ENCODE data around the gene TRPC1. TPM values are rescaled to one million over a fixed set of nuclear protein-coding genes. Genes with fewer than 3 reads are reported as not detected.
"Not testable (repeated sequence)": the region's sequence is repeated elsewhere in the genome, so short reads cannot be mapped to it uniquely, and the experiment has no call there.

TRPC1 gene
- 16.7 and 18.3 TPM in 2 replicates for total RNA-seq (2014; rRNA removed; shearing (Covaris generic))

DNA sequence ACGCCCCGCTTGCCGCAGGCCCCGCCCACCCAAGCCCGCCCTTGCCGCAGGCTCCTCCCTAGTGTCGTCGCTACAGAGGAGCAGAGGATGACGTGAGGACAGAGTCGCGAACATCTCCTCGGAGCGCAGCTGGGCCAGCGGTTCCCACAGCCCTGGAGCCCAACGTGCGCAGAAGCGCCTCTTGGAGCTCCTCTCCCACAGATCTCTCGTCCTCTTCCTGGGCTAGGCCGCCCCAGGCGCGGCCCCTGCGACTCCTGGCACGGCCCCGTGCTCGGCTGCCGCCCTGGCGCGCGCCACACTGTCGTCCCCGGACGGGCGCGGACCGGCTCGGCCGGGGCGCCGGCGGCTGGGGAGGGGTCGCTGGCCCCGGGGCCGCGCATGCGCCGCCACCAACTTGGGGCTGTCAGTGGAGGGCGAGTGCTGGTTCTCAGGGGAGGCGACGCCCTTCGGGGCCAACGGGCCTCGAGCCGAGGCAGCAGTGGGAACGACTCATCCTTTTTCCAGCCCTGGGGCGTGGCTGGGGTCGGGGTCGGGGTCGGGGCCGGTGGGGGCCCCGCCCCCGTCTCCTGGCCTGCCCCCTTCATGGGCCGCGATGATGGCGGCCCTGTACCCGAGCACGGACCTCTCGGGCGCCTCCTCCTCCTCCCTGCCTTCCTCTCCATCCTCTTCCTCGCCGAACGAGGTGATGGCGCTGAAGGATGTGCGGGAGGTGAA lies at the start of gene TRPC1:
TRPC1 (plus strand) TSS at position 67 of the 714 bp plus-strand sequence; CDS start at position 593, 526 bp downstream.
- Histone ChIP-seq H3K27me3 (ENCODE audit: control insufficient read depth, insufficient read depth, low read length) (no peaks in the 10 kb centered on the region), H3K4me3 (ENCODE audit: insufficient read depth, low read depth, low read length) (peak within 1 kb of the TSS; percentile 90), H3K36me3 (replicated peaks; ENCODE audit: control insufficient read depth, insufficient read depth, low read length) (no peaks in the 10 kb centered on the region)
- peak; percentile 94 for DNase-seq

DNA sequence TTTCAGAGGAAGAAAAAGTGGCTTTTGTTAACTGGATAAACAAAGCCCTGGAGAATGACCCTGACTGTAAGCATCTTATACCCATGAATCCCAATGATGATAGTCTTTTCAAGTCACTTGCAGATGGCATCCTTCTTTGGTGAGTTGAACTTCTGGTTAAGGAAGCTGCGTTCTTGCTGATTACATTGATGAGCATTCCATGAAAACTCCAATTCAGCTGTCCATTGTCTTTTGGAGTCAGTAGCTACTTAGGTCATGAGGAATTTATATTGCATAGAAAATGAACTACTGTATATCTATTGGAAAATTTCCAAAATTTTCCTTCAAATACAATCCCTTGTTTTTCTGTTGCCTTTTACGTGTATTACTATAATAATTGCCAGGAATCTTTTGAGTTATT lies 47.7 kb upstream of the TRPC1 start:
- Histone ChIP-seq H3K27me3 (ENCODE audit: control insufficient read depth, insufficient read depth, low read length) (no peaks in the 10 kb centered on the region), H3K4me3 (ENCODE audit: insufficient read depth, low read depth, low read length) (no peak overlapping the region), H3K36me3 (replicated peaks; ENCODE audit: control insufficient read depth, insufficient read depth, low read length) (no peaks in the 10 kb centered on the region)
- DNase-seq: no peak

DNA sequence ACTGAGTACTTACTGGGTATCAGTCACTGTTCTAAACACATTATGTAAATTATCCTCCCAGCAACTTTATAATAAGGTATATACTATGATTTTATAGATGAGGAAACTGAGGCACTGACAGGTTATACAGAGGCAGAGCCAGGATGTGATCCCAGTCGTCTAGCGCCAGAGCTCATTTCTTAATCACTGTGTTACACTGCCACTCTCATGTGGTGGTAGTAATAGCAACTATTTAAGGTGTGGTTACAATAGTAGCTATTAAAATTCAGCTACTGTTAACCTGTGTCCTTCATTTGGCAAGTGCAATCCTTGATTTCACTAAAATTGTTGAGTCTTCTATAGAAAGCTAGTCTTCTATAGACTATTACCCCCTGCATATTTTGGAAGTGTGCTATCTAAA lies 43.1 kb upstream of the TRPC1 start:
- no peak for DNase-seq

DNA sequence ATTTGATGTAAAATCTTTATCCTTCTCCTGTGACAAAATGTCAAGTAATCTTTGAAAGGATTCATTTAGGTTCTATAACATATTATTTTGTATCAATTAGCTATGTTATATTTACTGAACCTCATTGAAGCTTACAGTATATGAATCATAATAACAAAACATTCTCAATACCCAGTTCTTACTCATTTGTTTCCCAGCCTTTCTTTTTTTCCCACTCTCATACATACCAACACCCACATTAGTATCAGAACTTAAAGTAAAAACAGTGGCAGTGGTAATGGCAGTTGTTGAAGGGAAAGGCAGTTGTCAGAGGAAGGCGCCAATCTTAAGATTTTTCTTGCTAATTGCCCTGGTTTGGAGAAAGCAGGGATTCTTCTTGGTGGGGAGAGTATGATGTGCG lies 33.2 kb upstream of the TRPC1 start:
- Histone ChIP-seq H3K4me3 (ENCODE audit: insufficient read depth, low read depth, low read length) (no peak overlapping the region), H3K36me3 (replicated peaks; ENCODE audit: control insufficient read depth, insufficient read depth, low read length) (no peaks in the 10 kb centered on the region), H3K27me3 (ENCODE audit: control insufficient read depth, insufficient read depth, low read length) (no peaks in the 10 kb centered on the region)
- DNase-seq: no peak

More for the DNA sequence above, 43.1 kb upstream of the TRPC1 start:
- Histone ChIP-seq H3K4me3 (ENCODE audit: insufficient read depth, low read depth, low read length) (no peak overlapping the region), H3K27me3 (ENCODE audit: control insufficient read depth, insufficient read depth, low read length) (no peaks in the 10 kb centered on the region), H3K36me3 (replicated peaks; ENCODE audit: control insufficient read depth, insufficient read depth, low read length) (no peaks in the 10 kb centered on the region; the same call in 1 of the 2 replicates)

DNA sequence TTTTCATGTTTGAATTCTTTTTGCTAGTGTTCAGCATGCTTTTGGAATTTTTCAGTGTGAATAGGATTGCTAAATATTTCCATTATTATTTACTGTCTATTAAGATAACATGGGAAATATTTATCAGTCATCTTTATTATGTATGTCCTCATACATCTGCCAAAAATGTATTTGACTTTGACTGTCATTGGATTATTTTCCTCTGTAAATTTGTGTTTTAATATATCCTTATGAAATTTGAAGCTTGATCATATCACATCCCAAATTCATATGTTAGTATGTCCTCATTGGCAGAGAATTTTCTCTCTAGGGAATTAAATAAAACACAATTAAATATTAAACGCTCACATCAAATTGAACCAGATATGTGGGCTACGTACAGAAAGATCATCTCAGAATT lies 32.3 kb upstream of the TRPC1 start:
- H3K4me3 ChIP-seq (ENCODE audit: insufficient read depth, low read depth, low read length): no peak overlapping the region
- no peak for DNase-seq
- H3K36me3 ChIP-seq (replicated peaks; ENCODE audit: control insufficient read depth, insufficient read depth, low read length): no peaks in the 10 kb centered on the region
- no peaks in the 10 kb centered on the region for H3K27me3 ChIP-seq (ENCODE audit: control insufficient read depth, insufficient read depth, low read length)

DNA sequence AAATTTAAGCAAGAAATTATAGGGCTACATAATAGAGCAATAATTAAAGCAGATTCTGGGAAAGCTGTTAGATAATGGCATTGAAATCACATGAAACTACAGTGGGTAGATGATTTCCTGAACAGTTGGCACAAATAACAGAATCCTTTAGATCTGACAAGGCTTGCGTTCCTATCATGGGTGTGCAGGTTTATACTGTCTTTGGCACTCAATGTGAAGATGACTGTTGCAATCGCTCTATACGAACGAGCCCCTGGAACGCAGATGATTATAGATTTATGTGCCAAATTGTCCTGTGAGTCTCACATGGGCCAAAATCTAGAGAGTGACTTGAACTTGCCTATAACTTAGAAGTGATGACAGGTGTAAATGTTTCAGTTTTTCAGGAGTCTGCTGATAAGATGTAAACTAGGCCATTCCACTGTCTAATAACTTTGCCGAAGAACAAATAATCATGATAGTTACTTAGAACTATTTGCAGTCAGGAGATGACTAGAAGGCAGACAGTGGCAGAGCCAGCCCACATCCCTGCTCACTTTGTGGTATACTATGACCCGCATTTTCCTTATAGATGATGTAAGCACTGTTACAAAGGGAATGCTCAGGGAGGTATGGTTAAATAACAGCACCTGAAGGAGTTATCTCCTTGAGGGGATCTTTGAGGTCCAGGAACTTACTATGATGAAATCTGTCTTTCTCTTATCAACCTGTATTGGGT lies 30.5 kb upstream of the TRPC1 start:
- H3K27me3 ChIP-seq (ENCODE audit: control insufficient read depth, insufficient read depth, low read length): no peaks in the 10 kb centered on the region
- no peaks in the 10 kb centered on the region for H3K36me3 ChIP-seq (replicated peaks; ENCODE audit: control insufficient read depth, insufficient read depth, low read length)
- no peak overlapping the region for H3K4me3 ChIP-seq (ENCODE audit: insufficient read depth, low read depth, low read length)
- no peak for DNase-seq

DNA sequence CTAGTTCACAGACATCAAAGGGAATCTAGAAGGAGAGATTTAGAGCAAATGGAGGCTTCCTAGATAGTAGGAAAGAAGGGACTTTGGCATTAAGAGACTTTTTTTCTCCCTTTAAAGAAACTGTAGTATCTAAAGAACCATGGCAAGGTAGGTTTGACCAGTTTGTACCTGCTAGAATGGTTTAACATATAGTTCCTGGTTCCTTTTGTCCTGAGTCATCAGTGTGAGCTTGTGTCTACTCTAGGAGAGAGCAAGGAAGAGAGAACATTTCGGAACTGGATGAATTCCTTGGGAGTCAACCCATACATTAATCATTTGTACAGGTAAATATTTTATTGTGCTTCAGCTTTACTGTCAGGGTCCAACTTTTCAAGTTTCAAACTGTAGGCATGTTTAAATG lies 29.6 kb upstream of the TRPC1 start:
- Histone ChIP-seq H3K4me3 (ENCODE audit: insufficient read depth, low read depth, low read length) (no peak overlapping the region), H3K27me3 (ENCODE audit: control insufficient read depth, insufficient read depth, low read length) (no peaks in the 10 kb centered on the region)

DNA sequence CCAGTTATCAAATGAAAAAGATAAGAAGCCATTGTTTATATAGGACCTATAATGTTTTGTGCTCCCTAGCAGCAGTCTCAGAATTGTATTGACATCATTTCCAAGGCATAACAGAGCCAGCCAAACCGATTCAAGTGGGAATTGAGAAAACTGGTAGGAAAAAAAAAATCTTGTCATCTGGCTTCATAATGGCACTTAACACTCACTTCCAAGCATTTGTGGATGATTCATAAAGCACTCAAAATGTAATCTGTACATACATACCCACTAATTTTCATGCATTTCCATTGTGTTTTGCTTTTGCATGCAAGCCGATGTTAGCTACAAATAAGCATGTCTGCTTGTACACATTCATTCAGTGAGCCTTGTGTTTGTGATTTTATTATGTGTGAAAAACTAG lies 18.6 kb upstream of the TRPC1 start:
- Histone ChIP-seq H3K4me3 (ENCODE audit: insufficient read depth, low read depth, low read length) (no peak overlapping the region), H3K27me3 (ENCODE audit: control insufficient read depth, insufficient read depth, low read length) (no peaks in the 10 kb centered on the region), H3K36me3 (replicated peaks; ENCODE audit: control insufficient read depth, insufficient read depth, low read length) (no peaks in the 10 kb centered on the region)
- no peak for DNase-seq

More for the DNA sequence above, 29.6 kb upstream of the TRPC1 start:
- no peak for DNase-seq
- H3K36me3 ChIP-seq (replicated peaks; ENCODE audit: control insufficient read depth, insufficient read depth, low read length): no peaks in the 10 kb centered on the region

DNA sequence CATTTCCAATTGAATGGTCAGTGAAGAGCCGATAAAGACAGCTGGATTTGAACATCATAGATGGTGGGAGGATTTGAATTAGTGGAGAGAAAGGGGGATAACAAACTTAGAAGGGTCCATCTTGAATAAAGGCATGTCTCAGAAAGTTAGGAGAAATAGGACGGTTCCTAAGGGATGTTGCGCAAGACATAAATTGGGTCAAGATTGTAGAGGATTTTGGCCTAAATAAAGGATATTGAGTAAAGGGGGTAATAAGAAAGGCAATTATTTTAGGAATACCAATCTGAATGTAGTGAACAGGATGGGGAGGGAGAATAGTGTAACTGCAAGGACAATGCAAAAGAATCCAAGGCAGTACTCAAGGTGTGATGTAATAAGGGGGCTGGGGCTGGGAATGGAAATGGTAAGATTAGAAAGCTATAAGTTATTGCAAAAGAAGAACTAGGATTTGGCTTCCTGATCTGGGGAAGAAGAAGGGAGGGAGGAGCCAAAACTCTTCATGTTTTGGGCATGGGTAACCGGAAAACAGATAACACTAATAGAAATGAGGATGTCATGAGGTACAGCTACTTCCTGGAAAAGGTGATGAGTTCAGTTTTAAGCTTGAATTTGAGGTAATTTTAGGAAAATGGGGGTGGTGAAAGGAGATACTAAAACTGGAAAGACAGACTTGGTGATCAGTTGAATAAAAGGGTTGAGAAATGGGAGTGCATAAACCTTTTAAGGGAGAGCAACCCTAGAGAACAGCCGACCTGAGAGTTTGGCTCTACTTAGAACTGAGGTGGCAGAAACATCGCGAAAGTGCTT lies 17.3 kb upstream of the TRPC1 start:
- H3K27me3 ChIP-seq (ENCODE audit: control insufficient read depth, insufficient read depth, low read length): no peaks in the 10 kb centered on the region
- no peaks in the 10 kb centered on the region for H3K36me3 ChIP-seq (replicated peaks; ENCODE audit: control insufficient read depth, insufficient read depth, low read length)
- H3K4me3 ChIP-seq (ENCODE audit: insufficient read depth, low read depth, low read length): no peak overlapping the region
- no peak for DNase-seq

DNA sequence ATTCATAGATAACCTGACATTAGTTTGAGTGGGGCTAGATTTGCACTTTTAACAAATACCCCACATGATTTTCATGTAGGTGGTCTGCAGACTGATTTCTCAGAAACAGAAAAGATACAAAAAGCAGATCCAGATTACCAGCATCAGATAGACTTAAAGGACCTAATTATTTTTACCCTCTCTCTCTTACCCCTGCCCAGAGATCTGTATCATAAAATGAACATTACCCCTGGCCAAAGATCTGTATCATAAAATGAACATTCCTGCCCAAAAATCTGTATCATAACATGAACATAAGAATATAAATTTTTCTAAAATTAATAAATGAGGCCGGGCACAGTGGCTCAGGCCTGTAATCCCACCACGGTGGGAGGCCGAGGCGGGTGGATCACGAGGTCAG lies 14.6 kb upstream of the TRPC1 start:
- H3K4me3 ChIP-seq (ENCODE audit: insufficient read depth, low read depth, low read length): no peak overlapping the region
- H3K36me3 ChIP-seq (replicated peaks; ENCODE audit: control insufficient read depth, insufficient read depth, low read length): no peaks in the 10 kb centered on the region
- DNase-seq: no peak
- no peaks in the 10 kb centered on the region for H3K27me3 ChIP-seq (ENCODE audit: control insufficient read depth, insufficient read depth, low read length)

DNA sequence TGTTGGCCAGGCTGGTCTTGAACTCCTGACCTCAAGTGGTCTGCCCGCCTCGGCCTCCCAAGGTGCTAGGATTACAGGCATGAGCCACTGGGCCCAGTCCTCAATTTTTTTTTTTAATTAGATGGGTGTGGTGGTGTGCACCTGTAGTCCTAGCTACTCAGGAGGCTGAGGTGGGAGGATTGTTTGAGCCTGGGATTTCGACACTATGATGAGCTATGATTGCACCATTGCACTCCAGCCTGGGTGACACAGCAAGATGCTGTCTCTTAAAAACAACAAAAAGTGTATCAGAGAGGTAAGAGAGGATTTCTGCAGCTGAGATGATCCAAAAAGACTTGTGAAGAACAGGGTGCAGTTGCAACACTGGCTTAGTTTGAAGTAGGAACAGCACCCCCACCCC lies 9.0 kb upstream of the TRPC1 start:
- H3K4me3 ChIP-seq (ENCODE audit: insufficient read depth, low read depth, low read length); DNase-seq; H3K27me3 ChIP-seq (ENCODE audit: control insufficient read depth, insufficient read depth, low read length); H3K36me3 ChIP-seq (replicated peaks; ENCODE audit: control insufficient read depth, insufficient read depth, low read length): not testable (repeated sequence)

DNA sequence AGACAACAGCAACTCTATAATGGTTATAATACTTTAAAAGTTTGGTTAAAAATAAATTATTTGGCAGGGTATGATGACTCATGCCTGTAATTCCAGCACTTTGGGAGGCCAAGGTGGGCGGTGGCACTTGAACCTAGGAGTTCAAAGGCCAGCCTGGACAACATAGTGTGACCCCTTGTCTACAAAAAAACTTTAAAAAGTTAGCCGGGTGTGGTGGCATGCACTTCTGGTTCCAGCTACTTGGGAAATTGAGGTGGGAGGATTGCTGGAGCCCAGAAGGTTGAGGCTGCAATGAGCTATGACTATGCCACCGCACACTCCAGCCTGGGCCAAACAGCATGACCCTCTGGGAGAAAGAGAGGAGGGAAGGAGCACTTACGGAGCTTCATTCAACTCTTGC lies 7.7 kb upstream of the TRPC1 start:
- H3K27me3 ChIP-seq (ENCODE audit: control insufficient read depth, insufficient read depth, low read length): no peaks in the 10 kb centered on the region

DNA sequence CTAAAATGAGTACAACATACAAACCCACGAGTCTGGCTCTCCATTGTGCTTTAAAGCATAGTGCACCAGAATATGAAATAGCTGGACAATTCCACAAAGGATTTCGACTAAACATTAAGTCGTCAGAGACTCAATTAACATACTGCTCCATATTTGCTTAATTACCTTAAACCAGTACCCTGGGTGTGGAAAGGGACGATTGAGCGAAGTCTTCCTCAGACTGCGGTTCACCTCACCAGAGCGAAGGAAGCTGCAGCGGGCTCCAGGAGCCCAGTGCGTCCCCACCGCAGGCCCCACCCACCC lies 218 bp upstream of the TRPC1 start:
- DNase-seq: no peak

More for the DNA sequence above, 7.7 kb upstream of the TRPC1 start:
- DNase-seq: no peak
- Histone ChIP-seq H3K4me3 (ENCODE audit: insufficient read depth, low read depth, low read length) (no peak overlapping the region), H3K36me3 (replicated peaks; ENCODE audit: control insufficient read depth, insufficient read depth, low read length) (no peaks in the 10 kb centered on the region)

DNA sequence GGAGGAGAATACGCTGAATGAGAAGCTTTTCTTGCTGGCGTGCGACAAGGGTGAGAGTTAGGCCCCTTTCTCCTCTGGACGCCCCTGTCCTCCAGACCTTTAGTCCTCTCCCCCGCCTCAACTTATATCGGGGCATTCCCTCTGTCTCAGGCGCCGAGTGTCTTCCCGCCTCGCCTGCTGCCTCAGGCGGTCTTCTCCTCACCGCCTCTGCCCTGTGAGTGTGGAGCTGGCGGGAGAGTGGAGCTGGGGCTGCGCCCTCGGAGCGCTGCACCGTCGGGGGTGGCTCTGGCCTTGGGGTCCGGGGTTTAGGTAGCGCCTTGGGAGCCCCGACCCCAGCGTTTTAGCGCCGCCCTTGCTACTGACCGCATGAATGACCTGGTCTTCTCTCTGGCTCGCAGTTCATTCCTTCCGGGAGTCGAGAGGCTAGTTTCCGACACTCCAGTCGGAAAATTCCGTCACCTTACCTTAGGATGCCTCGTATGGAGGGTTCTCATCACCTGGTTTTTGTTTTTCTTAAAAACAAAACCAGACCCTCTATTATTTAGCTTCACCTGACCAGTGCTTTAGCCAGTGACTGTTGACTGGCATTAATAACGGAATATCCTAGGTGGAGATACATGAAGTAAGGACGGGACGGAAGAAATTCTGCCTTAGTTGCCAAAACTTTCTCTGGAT lies 985 bp downstream of the TRPC1 start:
- H3K4me3 ChIP-seq (ENCODE audit: insufficient read depth, low read depth, low read length): peak overlapping the region; percentile 90
- H3K36me3 ChIP-seq (replicated peaks; ENCODE audit: control insufficient read depth, insufficient read depth, low read length): no peaks in the 10 kb centered on the region
- no peaks in the 10 kb centered on the region for H3K27me3 ChIP-seq (ENCODE audit: control insufficient read depth, insufficient read depth, low read length)
- DNase-seq: peak; percentile 70

More for the DNA sequence above, 218 bp upstream of the TRPC1 start:
- Histone ChIP-seq H3K27me3 (ENCODE audit: control insufficient read depth, insufficient read depth, low read length) (no peaks in the 10 kb centered on the region), H3K4me3 (ENCODE audit: insufficient read depth, low read depth, low read length) (peak overlapping the region; percentile 90), H3K36me3 (replicated peaks; ENCODE audit: control insufficient read depth, insufficient read depth, low read length) (no peaks in the 10 kb centered on the region)

All from H7 (cell line).